GM21447 (cell line): ENCODE results near the gene MAPK4.

Experiments
- ATAC-seq: cut with Tn5 transposase; IDR thresholded peaks from one replicate; pipeline ENCODE4 v1.9.1; 2021; ENCODE audit not compliant: unreplicated experiment

MAPK4 gene

DNA sequence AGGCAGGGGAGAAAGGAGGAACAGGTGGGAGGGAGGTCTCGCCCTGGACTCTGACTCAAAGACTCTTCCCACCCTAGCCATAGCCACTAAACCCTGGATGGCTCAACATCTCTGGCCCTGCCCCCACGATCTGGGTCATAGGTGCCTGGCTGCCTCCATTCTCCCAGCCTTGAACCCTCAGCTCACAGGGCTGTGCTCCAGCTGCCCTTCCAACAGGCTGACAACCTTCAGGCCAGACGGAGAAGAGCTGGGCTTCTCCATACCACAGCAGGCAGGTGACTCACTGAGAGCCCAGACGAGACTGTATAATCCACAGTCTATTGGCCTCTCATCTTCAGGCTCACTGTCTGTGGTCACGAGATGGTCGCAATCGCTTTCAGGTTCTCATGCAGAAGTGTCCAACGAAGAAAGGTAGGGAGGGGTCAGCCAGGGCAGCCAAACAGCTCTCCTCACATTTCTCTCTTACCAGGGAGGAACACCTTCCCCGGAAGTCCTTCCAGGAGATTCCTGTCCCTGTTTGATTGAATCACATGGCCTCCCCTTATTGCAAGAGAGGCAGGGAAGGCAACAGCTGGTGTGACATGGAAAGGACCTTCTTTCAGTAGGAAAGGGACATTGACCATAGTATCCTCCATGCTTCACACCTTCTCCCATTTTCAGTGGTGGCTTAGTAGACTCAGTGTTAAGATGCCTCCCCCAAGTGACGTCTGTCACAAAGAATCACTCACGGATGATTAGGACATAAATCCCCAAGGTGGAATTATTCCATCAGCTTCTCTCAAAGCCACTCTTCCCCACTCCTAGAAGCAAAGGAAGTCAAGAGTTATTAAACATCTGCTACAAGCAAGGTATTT is 159.8 kb downstream of the MAPK4 start:
- no peak for ATAC-seq

DNA sequence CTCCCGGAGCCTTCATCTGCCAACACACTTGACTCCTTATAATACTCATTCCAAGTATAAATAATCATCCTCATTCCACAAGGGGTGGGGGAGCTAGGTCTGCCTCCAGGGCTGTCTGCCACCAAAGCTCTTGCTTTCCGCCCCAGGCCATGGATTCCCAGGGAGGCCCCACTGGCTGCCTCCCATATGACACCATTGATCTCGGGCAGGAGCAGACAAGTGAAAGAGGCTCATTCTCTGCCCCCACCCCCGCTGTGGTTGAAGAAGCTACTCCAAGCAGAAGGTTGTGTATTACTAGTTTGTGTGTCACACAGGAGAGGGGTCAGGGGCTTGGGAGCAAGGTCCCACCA is 160.4 kb downstream of the MAPK4 start:
- ATAC-seq, result no peak

DNA sequence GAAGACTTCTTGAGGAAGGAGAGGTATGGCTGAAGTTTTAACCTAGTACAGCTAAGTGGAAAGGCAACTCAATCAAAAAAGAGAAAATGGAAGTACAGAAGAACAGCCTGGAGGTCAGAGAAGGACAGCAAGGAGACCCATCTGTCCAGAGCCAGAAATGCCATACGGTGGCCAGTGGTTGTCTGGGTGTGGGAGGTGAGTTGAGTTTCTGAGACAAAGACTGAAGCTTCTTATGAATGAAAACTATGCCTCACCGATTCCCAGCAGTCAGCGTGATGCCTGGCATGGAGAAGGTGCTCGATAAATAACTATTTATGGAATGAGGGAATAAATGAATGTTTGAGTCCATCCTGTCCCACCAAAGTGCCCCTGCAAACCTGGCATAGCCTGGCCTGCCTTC is 161.1 kb downstream of the MAPK4 start:
- no peak for ATAC-seq

DNA sequence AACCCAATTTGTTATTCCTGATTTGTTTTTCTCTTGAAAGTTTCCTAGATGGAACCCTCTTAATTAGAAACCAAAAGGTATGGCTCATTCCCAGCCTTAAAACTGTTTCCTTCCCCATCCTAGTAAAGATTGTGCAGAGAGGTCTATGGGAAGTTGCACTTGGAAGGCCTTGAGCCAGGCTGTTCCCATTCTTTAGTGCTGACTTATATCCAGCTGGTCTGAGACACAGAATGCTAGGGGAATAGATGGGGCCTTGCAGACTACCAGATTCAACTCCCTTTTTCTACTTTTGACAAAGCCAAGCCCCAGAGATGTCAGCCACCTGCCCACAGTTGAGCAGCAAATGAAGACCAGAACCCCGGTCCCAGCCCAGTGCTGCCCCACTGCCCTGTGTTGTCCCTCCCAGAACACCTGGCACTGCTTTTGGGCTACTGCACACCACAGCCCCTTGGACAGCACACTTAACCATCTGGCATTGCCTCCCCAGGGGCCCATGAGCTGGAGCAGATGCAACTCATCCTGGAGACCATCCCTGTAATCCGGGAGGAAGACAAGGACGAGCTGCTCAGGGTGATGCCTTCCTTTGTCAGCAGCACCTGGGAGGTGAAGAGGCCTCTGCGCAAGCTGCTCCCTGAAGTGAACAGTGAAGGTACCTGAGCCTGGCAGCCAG is 161.7 kb downstream of the MAPK4 start:
- ATAC-seq, result no peak

DNA sequence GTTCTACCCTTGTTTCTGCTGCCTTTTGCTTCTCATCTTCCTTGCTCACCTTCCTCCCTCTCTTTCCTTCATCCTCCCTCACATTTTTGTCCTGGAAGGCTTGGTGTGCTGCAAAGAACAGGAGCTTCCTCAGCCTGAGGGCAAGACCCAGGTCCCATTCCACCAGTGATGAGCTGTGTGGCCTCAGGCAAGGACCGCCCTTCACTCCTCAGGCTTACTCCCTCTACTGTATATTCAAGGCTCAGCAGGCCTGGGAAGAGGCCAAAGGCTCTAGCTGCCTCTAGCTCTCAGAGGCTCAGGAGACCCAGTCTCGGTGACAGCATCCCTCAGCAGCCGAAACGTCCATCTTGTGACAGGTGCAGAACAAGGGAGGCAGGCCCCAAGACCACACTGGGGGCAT is 162.4 kb downstream of the MAPK4 start:
- ATAC-seq, result no peak

DNA sequence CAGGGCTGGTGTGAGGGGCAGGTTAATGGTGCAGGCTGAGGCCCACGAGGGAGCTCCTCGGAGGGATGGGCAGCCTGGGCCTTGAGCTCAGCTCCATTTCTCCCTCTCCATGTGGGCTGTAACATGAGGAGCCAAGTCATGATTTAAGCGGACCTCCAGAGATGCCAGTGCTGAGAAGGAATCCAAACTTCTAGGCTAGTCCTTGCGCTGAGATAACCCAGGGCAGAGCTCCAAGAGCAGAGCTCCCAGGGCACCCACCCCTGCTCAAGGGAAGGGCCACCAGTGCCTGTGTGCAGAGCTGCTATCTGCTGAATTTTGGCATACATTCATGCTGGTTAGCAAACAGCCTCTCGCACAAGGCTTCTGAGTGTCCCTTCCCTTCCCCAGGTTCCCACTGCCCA is 164.9 kb downstream of the MAPK4 start:
- no peak for ATAC-seq

DNA sequence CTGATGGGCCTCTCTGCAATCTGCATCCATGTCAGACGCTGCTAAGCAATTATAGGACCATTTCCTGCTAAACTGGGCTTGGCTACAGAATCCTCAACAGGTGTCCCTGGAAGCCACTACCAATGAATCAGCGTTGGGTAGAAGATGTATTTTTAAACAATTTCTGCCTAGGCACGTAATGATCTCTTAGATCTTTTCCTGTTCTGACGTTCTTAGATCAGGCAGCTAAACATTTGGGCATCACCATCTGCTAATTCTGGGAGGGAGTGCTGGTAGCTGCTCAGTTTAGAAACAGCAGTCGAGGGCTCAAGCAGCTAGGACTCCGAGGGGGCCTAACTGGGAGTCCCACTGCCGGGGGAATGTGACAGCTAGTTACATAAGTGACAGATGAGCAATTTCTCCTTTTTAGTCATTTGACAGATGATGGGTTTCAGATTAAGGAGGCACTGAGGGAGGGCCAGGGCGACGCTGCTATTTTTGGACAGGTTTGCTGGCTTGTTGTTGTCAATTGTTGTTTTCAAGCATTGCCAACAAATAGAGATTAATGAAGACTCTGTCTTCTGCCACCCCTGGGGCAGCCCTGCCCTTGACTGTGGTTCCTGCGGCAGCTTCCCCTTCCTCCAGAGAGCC is 167.2 kb downstream of the MAPK4 start:
- peak; percentile 85 for ATAC-seq

DNA sequence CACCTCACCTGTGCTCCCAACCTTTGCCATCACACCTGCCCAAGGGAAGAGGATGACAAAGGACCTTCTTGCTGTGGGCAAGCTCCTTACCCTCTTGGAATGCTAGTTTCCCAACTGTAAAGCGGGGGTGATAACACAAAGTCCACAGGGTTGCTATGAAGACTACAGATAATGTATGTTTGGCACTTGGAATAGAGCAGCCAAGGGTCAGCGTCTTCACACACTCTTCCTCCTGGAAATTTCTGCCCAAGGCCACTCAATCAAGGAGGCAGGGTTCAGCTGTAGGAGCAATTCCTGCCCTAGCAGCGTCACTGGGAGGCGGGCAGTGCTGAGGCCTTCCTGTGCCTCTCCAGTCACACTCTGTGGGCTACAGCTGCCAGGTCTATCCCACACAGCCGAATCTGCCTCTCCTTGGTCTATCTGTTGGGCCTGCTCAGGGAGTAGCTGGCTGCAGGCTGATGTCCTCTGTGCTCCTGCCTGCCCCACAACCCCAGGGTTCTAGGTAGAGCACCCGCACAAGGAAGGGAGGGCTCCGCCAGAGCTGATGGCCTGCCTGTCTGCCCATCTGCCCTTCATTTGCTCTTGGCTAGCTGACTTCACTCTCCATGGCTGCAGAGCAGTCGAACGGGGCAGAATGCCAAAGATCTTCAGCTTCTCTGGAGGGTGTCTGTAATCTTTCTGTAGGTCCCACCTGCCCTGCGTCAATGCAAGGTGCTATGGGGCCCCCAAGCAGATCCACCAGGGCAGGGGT is 168.0 kb downstream of the MAPK4 start:
- no peak for ATAC-seq

DNA sequence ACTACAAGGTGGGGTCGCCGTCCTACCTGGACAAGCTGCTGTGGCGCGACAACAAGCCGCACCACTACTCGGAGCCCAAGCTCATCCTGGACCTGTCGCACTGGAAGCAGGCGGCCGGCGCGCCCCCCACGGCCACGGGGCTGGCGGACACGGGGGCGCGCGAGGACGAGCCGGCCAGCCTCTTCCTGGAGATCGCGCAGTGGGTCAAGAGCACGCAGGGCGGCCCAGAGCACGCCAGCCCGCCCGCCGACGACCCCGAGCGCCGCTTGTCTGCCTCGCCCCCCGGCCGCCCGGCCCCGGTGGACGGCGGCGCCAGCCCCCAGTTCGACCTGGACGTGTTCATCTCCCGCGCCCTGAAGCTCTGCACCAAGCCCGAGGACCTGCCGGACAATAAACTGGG is 169.5 kb downstream of the MAPK4 start:
- ATAC-seq, result no peak

DNA sequence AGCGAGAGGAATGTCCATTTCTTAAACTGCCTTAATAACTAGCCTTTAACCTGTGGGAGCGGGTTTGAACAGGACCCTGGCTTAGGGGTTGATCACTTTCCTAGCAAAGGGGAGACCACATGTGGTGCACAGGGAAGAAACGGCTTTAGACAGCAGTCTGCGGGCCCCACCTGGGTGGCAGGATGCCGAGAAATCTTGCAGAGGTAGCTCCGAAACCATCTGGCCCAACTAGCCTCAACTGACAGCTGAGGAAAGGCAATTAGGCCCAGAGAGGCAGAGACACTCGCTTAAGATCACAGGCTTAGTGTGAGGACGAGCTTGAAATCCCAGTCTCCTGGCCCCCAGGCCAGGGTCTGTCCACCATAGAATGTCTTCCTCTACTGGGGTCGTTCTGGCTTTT is 170.1 kb downstream of the MAPK4 start:
- no peak for ATAC-seq

DNA sequence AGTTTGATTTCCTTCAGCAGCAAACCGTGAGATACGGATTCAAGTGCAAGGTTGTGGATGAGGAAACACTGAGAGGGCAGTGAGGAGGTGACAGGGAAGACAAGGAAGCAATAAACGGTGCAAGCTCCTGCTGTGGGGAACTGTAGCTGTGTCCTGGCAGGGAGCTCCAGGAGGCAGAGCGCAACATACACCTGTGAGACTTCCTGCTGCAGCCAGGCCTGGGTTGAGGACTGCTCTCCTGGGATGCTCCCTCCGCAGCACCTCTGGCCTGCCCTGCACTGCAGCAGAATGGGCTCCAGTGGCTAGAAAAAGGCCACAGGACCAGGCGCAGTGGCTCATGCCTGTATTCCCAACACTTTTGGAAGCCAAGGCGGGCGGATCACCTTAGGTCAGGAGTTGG is 174.5 kb downstream of the MAPK4 start:
- ATAC-seq, result no peak

DNA sequence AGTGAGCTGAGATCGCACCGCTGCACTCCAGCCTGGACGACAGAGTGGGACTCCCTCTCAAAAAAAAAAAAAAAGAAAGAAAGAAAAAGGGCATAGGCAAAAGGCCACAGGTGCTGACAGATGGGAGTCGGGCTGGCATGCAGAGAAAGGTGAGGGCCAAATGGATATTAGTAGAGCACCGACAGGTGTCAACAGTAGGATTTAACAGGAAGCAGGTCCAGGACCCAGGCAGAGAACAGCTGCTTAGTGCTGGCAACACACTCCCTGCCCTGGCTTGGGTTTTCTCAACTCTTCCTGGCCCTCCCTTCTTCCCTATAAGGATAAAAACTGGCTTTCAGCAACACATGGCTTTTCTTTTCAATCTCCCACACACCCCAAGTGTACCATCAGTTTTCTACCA is 175.0 kb downstream of the MAPK4 start:
- no peak for ATAC-seq

DNA sequence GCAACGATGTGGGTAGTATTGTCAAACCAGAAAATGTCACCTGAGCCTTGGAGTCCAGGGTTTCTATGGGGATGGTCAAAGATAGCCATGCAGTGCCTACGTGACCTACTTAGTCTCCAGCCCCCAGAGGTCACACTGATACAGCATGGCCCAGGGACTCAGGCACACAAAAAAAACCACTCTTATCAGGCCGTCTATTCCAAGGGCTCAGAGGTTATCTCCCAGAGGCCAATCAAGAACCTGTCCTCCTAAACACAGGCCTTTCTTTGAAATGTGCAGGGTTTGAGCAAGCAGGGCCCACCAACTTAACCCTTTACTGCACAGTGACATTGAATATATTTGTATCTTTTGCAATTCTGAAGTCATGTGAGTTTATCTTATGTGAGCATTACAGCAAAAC is 177.2 kb downstream of the MAPK4 start:
- ATAC-seq, result no peak

DNA sequence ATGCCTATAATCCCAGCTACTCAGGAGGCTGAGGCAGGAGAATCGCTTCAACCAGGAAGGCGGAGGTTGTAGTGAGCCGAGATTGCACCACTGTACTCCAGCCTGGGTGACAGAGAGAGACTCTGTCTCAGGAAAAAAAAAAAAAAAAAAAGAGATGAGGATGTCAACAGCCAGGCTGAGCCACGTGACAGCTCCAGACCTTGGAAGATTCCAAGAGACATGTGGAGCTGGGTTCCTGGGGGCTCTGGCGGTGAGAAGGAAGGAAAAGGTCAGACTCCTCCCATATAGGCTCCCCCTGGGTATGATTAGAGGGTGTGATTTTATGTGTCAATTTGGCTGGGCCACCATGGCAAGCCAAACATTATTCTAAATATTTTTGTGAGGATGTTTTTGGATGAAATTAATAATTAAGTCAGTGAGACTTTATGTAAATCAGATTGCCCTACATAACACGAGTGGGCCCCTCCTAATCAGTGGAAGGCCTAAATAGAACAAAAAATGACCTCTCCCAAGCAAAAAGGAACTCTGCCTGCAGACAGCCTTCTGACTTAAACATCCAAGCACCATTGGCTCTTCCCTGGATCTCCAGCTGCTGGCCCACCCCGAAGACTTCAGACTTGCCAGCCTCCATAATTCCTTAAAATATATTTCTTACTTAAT is 178.3 kb downstream of the MAPK4 start:
- no peak for ATAC-seq

DNA sequence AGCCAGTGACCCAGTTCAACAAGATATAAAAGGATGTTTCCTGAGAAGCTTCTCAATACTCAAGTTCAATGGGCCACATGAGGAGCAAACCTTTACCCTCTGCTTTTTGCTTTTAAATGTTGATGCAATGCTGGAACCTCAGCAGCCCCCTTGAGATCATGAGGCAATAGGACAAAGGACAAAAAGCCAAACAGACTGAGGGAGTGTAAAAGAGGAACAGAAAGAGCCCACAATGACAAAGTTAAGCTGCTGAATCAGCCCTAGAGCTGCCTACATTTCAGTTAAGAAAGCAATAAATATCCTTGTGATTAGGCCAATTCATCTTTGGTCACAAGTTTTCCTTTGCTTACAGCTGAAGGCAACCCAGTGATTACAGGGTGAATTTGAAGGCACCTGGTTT is 183.1 kb downstream of the MAPK4 start:
- no peak for ATAC-seq

DNA sequence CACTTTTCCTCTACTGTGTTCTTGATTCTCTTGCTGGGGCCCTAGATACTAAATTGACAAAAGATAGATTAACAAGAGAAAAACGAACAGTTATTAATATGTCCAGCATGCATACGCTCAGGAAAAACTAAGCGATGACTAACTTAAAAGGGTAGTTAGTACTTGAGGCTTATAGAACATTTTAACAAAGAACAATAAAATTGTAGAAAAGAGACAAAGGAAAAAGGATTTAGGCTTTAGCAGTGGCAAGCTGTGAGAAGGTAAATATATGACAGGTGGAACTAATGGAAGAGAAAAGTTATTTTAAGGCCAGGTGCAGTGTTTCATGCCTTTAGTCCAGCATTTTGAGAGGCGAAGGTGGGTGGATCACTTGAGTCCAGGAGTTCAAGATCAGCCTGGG is 184.4 kb downstream of the MAPK4 start:
- no peak for ATAC-seq

DNA sequence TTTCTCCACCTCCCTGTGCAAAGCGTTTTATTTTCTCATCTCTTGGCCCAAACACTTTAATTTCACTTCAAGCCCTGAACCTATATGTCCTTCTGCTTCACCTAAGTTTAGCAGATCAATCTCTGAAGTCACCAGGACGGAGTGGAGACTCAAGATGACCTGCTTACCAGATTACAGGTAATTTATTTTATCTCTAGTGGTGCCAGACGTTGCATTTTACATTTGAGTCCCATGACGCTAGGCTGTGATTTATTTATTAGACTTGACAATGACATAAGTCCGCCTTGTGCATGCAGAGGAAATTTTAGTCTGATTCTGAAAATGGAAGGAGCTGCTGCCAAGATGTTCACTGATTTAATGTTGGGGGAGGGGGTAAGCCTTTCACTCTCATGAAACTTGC is 186.1 kb downstream of the MAPK4 start:
- ATAC-seq, result no peak

DNA sequence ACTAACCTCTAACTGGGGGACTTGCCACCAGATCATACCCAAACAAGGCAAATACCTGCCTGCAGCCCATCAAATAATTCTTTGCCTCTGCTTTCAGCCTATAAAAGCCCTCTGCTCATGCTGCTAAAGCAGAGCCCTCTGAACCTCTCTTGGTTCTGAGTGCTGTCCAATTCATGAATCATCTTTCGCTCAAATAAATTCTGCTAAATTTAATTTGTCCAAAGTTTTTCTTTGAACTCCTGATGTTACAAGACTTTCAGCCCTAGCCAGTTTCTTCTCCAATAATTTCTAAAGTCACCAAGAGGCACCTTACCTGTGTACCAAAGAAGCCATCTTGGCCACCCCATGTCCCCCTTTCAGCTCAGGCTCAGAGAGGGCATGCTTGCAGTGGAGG is 188.0 kb downstream of the MAPK4 start:
- no peak for ATAC-seq

DNA sequence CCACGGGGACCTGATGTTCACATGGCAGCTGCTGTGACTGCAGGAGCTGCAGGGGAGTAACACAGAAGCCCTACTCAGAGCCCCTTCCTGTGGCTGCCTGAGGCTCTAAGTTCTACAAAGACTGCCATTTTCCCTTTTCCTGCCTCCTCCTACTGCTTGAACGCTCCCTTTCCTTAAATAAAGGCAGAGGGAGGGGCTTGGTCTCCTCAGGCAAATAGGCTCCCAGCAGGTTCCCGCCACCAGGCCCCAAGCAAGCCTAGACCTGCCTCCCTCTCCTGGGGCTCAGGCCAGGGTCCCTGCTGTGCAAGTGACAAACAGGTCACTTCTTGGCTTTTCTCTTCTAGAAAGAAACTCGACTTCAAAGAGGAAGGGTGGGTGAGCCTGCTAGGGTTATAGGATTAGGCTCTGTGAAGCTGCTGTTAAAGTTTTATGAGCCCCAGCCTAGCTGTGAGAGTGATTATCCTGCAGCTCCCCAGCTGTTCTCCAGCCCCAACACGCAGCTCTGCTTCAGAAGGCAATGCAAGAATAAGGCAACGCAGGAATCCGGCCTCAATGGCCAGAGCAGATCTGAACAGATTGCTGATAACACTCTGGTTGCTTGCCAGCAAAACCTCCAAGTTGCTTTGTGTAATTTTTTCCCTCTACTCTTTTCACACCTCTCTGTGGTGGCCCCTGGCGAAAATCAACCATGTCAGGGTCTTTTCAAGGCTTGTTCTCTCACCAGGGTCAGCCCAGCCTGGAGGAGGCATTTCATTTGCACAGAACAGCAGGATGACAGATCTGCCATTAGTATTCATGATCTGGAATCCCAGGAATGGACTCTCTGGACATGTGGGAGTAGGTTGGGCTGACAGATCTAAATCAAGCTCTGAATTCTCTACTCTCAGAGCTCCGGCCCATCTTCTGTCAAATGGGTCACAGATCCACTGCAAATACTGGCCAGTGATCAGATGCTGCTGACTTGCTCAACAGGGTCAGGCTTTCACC is 188.6 kb downstream of the MAPK4 start:
- ATAC-seq, result no peak

DNA sequence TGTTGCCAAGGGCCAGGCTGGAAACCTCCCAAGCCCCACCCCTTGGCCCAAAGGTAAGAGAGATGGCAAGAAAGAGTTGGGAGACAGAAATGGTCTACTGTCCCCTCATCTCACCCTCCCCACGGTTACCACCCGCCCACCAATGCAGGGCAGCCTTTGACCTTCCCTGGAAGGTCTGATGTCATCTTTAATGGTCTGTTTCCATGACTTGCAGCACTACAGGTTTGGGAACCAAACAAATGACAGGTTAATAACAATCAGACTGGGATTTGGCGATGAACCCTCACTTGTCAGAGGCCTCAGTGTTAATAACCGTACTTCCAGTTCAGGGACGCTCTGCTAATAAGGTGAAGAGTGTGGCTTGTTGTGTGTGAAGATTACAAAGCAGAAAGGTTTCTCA is 189.5 kb downstream of the MAPK4 start:
- ATAC-seq, result no peak
